Mucosa of descending colon (tissue), 3 donors: ENCODE results near the gene TEKT5. TPM values are rescaled to one million over a fixed set of nuclear protein-coding genes. Genes with fewer than 3 reads are reported as not detected.

Source experiments
- ATAC-seq: fragments of 200-7000 bp; cut with Tn5 transposase; one replicate; pipeline ENCODE4 v1.9.1; 2020; ENCODE audit warnings: mild to moderate bottlenecking, moderate library complexity
- DNase-seq, 3 donors: peaks; one replicate each; pipeline ENCODE4 v3.0.0-alpha.2; 2020
- H3K36me3 ChIP-seq: fragments of 200-600 bp; one replicate; pipeline ENCODE4 v1.8.0; 2021; ENCODE audit warnings: low read depth, mild to moderate bottlenecking
- H3K4me1 ChIP-seq: fragments of 200-600 bp; one replicate; pipeline ENCODE4 v1.8.0; 2021; ENCODE audit warnings: low read depth, mild to moderate bottlenecking
- H3K4me3 ChIP-seq: fragments of 200-600 bp; one replicate; pipeline ENCODE4 v1.8.0; 2021; ENCODE audit warnings: mild to moderate bottlenecking
- H3K9me3 ChIP-seq: fragments of 200-600 bp; one replicate; pipeline ENCODE4 v1.8.0; 2021; ENCODE audit warnings: mild to moderate bottlenecking
- CTCF ChIP-seq: fragments of 200-600 bp; IDR thresholded peaks from one replicate; pipeline ENCODE4 v1.8.0; 2022; ENCODE audit warnings: antibody characterized with exemption, mild to moderate bottlenecking
- intact Hi-C, 2 donors: fragments of 100-400 bp; cut with DNase I in 1 of 2; cut with micrococcal nuclease in 1 of 2; formaldehyde crosslinking; loops; one replicate each; pipeline versions ENCODE4 v1.11.0 to v1.11.1; 2022; cut with DNase I, micrococcal nuclease
- total RNA-seq, 3 donors: library from RNA; stranded (reverse); fragmentation: NEBNext Ultra II Directional in 2 of 3; extraction: Animal tissue kit (Norgen Biotek cat#: 25700) in 2 of 3; gene quantifications; one replicate each; pipeline versions ENCODE4 v1.2.1 to v1.2.4, GENCODE V29; 2021 to 2023
- donor health status: DM: no; HTN: no; CAD: no; lungs with moderate emphysema.
- donor health status: DM: no; HTN: no; CAD: no.
- donor health status: DM: no; HTN: yes; CAD: no.

The TEKT5 gene
- total RNA-seq, 3 donors from 2014 or later = 0.28 to 0.90 (median 0.46) TPM

DNA sequence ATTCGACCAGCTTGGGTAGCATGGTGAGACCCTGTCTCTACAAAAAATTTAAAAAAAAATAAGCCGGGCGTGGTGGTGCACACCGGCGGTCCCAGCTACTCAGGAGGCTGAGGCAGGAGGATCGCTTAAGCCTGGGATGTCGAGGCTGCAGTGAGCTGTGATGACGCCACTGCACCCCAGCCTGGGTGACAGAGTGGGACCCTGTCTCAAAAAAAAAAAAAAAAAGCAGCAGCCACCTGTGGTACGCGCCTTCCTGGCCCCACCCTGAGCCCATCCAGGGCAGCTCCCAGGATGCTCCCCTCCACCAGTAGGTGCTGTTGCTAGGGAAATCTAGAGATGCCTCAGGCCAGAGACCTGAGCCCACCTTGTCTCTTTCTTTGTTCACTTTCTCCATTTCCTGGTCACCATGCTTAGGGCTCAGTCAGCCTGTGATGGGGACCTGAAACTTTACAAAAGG lies 47.4 kb downstream of the TEKT5 start:
- no peak overlapping the region for H3K4me3 ChIP-seq
- H3K9me3 ChIP-seq = no peaks in the 10 kb centered on the region
- DNase-seq (no peak), ATAC-seq (no peak)
- no peak for TF ChIP-seq CTCF
- intact Hi-C loops = no loop called here
- H3K36me3 ChIP-seq = no peaks in the 10 kb centered on the region
- peaks cover 32% of the 10 kb centered on the region for H3K4me1 ChIP-seq

DNA sequence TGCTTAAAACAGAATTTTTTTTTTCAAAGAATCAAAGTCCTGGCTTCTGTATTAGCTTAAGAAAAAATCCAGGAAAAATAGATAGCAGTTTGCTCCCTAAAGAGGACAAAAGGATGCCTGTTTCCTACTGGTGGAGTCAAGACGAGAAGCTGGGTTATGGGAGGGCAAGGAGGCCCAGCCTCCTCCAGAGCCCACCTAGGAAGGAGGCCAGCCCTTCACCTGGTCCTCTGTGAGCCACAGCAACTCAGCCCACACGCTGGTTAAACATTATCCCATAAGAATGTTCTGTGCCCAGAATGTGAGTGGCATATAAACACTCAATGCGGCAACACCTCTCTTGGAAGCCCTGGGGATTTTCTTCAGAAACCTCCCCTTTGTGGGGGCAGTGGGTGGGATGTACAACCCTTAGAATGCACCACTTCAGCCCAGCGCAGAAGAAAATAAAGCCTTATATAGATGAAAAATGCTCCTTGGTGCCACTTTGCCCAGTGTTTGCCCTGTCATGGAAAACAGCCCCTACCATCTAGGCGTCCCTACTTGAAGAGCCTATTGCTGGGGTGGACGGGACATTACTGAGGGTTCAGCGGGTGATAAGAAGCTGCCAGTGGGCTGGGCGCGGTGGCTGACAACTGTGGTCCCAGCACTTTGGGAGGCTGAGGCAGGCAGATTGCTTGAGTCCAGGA lies 48.0 kb downstream of the TEKT5 start:
- TF ChIP-seq CTCF = no peak
- DNase-seq = peak in 2 of 3 donors; percentile 52 to 56
- ATAC-seq = peak; percentile 86
- Histone ChIP-seq H3K9me3 (no peaks in the 10 kb centered on the region), H3K36me3 (no peaks in the 10 kb centered on the region), H3K4me1 (peaks cover 29% of the 10 kb centered on the region), H3K4me3 (no peak overlapping the region)
- intact Hi-C loops = no loop called here

GRCh38 chr16:10646228-10646580 lies 48.5 kb downstream of the TEKT5 start:
- DNase-seq (no peak), ATAC-seq (no peak)
- H3K36me3 ChIP-seq = no peaks in the 10 kb centered on the region
- intact Hi-C loops = no loop called here
- peaks cover 27% of the 10 kb centered on the region for H3K4me1 ChIP-seq
- TF ChIP-seq CTCF = no peak
- H3K4me3 ChIP-seq = no peak overlapping the region
- no peaks in the 10 kb centered on the region for H3K9me3 ChIP-seq

DNA sequence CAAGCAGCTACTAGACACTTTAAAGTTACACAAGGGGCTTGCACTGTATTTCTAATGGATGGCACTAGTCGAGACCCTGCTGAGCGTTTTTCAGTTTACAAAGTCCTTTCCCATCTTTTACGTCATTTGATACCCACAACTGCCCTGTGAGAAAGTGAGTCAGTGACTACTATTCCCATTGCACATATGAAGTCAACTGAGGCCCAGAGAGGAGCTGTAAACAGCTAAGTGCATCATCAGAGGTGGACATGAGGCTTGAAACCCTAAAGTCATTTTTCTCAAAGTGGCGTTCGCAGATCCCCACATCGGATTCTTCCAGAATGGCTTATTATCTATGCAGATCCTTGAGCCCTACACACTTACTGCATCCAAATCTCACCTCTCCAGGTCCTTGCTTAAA lies 50.6 kb downstream of the TEKT5 start:
- peaks cover 27% of the 10 kb centered on the region for H3K4me1 ChIP-seq
- no peaks in the 10 kb centered on the region for H3K36me3 ChIP-seq
- DNase-seq = no peak
- no peak for TF ChIP-seq CTCF
- H3K9me3 ChIP-seq = no peaks in the 10 kb centered on the region
- no peak for ATAC-seq
- intact Hi-C loops = no loop called here
- no peak overlapping the region for H3K4me3 ChIP-seq

DNA sequence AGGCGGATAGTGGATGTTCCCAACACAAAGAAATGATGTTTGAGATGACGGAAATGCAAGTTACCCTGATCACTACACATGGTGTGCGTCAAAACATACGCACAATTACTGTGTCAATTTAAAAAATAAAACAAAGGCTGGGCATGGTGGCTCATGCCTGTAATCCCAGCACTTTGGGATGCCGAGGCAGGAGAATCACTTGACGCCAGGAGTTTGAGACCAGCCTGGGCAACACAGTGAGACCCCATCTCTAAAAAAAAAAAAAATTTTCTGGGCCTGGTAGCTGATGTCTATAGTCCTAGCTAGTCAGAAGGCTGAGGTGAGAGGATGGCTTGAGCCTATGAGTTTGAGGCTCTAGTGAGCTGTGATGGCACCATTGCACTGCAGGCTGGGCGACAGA lies 51.8 kb downstream of the TEKT5 start:
- Histone ChIP-seq H3K36me3 (no peaks in the 10 kb centered on the region), H3K9me3 (no peaks in the 10 kb centered on the region), H3K4me3 (no peak overlapping the region), H3K4me1 (peaks cover 25% of the 10 kb centered on the region)
- TF ChIP-seq CTCF = no peak
- DNase-seq = no peak
- ATAC-seq = no peak
- intact Hi-C loops = no loop called here
